Measurements from ENCODE around the gene CINP. TPM values are rescaled to one million over a fixed set of nuclear protein-coding genes. Genes with fewer than 3 reads are reported as not detected.

The CINP gene
- total RNA-seq, 6 experiments from 2014 or later: 58.9 to 65.7 (median 62.4) TPM

DNA sequence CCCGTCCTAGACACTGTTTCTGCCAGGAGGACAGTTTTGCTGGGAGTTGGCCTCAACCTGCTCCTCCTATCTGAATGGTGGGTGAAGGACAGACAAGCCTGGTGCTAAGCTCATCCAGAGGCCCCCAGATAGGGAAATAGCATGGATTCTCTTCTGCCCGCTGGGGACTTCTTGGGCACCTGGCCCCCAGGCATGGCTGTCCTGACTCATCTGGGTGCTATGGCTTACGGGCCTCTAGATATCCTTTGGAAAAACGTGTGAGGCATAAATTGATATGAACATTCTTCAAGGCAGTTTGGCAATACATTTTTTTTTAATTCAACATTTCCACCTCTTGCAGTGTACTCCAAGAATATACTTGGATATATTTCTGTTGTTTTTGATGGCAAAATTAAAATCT lies 8.7 kb upstream of the CINP start:
- Mint-ChIP-seq H3K27ac (no peak overlapping the region), H3K4me1 (ENCODE audit: low read depth) (peaks cover 44% of the 10 kb centered on the region), H3K27me3 (ENCODE audit: insufficient read depth) (no peaks in the 10 kb centered on the region; the same call in 1 of the 2 replicates), H3K36me3 (ENCODE audit: low read depth) (0 out of 2 replicates have a peak, but pooled peaks cover 4% of the 10 kb centered on the region), H3K4me3 (no peak overlapping the region), H3K9me3 (no peaks in the 10 kb centered on the region)
- DNase-seq: no peak
- TF ChIP-seq, protein P1, sequence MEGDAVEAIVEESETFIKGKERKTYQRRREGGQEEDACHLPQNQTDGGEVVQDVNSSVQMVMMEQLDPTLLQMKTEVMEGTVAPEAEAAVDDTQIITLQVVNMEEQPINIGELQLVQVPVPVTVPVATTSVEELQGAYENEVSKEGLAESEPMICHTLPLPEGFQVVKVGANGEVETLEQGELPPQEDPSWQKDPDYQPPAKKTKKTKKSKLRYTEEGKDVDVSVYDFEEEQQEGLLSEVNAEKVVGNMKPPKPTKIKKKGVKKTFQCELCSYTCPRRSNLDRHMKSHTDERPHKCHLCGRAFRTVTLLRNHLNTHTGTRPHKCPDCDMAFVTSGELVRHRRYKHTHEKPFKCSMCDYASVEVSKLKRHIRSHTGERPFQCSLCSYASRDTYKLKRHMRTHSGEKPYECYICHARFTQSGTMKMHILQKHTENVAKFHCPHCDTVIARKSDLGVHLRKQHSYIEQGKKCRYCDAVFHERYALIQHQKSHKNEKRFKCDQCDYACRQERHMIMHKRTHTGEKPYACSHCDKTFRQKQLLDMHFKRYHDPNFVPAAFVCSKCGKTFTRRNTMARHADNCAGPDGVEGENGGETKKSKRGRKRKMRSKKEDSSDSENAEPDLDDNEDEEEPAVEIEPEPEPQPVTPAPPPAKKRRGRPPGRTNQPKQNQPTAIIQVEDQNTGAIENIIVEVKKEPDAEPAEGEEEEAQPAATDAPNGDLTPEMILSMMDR (IDR thresholded peaks at IDR 0.05): no peak

DNA sequence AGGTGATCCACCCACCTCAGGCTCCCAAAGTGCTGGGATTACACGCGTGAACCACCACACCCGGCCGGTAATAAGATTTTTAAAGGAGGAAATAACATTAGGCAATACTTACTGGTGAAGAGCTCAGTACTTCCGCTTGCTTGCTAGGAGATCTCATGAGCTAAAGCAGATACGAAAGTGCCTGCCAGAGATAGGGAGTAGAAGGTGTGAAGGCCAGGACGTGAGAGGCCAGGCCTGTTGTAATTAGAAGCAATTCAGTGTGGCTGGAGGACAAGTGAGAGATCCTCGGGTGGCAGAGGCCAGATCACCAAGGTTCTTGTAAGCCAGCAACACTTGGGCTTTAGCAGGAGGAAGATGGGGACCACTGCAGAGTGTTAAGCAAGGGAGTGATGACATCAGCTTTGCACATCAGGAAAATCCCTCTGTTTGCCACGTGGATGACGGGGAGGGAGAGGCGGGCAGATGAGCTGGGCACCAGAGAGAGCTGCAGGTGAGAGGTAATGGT lies 7.7 kb upstream of the CINP start:
- Mint-ChIP-seq H3K27me3 (ENCODE audit: insufficient read depth) (no peaks in the 10 kb centered on the region; the same call in 1 of the 2 replicates), H3K4me1 (ENCODE audit: low read depth) (peaks cover 43% of the 10 kb centered on the region), H3K36me3 (ENCODE audit: low read depth) (0 out of 2 replicates have a peak, but pooled peaks cover 4% of the 10 kb centered on the region), H3K27ac (no peak overlapping the region), H3K4me3 (no peak overlapping the region), H3K9me3 (no peaks in the 10 kb centered on the region)
- DNase-seq: no peak
- TF ChIP-seq, protein P1 (IDR thresholded peaks at IDR 0.05): no peak

DNA sequence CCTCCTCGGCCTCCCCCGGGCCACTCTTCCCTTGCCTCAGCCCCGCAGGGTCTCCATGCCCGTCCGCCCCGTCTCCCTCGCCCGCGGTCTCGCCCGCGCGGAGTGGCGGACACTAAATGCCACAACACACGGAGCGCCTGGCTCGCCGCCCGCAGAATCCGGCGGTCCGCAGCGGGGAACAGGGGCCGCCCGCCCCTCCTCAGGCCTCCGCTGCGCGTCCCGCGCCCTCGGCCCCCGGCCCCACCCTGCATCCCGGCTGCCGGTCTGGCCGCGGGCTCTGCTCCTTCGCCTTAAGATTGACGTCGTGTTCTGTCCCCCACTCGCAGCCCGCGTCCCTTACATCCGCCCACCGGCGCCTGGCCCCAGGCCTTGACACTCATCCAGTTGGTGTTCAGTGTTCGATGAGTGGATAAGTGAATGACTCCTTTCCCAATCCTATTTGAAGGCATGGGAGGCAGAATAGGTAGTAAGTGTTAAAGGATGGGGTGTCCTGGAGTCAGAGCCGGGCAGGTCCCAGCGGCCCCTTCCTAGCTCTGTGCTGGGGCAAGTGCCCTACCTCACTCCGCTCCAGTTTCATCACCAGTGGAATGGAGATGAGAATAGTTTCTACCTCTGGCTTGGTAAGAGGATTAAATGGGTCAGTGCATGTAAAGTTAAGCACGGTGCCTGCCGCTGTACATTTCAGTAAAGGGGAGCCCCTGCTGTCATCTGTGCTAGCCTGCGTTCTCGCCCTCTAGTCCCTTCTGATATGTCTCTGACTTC lies 673 bp upstream of the CINP start:
- peaks cover 2% of the 10 kb centered on the region for H3K27me3 Mint-ChIP-seq (ENCODE audit: insufficient read depth)
- no peaks in the 10 kb centered on the region for H3K9me3 Mint-ChIP-seq
- peaks cover 8% of the 10 kb centered on the region; the same call in 1 of the 2 replicates for H3K36me3 Mint-ChIP-seq (ENCODE audit: low read depth)
- DNase-seq: peak; percentile 66
- H3K4me1 Mint-ChIP-seq (ENCODE audit: low read depth): peaks cover 27% of the 10 kb centered on the region
- no peak overlapping the region for H3K27ac Mint-ChIP-seq
- TF ChIP-seq, protein P1 (IDR thresholded peaks at IDR 0.05): no peak
- no peak overlapping the region for H3K4me3 Mint-ChIP-seq

DNA sequence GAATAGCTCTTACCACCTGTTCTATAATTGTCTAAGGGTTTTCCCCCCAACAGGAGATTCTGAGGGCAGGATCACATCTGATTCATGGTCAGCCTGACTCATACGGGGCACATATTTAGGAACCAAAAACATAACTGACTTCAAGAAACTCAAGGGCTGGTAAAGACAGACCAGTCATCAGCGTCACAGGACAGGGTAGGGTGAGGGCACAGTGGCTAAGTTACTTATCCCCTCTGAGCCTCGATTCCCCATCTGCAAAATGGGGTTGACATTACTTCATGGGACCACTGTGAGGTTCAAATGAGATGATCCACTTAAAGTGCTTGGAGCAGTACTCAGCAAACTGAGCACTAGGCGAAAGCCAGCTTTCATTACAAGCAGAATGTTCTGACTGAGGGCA lies 606 bp downstream of the CINP start:
- Mint-ChIP-seq H3K27ac (peak overlapping the region; percentile 98), H3K27me3 (ENCODE audit: insufficient read depth) (peaks cover 2% of the 10 kb centered on the region), H3K4me1 (ENCODE audit: low read depth) (peaks cover 21% of the 10 kb centered on the region), H3K4me3 (no peak overlapping the region; the same call in 1 of the 2 replicates), H3K9me3 (no peaks in the 10 kb centered on the region), H3K36me3 (ENCODE audit: low read depth) (peaks cover 18% of the 10 kb centered on the region; the same call in 1 of the 2 replicates)
- DNase-seq: peak; percentile 52
- TF ChIP-seq, protein P1 (IDR thresholded peaks at IDR 0.05): no peak

DNA sequence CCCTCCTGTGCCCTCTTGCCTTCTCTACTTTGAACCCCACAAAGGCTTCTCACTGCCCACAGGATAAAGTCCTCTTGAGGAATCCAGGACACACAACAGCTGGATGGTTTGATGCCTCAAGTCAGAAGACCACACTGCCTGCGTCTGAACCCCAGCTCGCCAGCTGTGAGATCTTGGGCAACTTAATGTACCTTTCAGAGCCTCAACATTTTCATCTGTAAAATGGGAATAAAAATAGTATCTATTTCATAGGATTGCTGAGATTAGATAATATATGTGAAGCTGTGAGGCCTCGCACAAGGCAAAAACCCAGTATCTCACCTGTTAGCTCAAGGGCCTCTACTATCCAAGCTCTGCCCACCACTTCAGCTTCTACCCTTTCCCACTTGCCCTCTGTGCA lies 2.3 kb downstream of the CINP start:
- Mint-ChIP-seq H3K4me1 (ENCODE audit: low read depth) (peaks cover 15% of the 10 kb centered on the region), H3K27me3 (ENCODE audit: insufficient read depth) (peaks cover 2% of the 10 kb centered on the region; the same call in 1 of the 2 replicates), H3K4me3 (no peak overlapping the region), H3K27ac (peak overlapping the region; percentile 33; the same call in 1 of the 2 replicates), H3K9me3 (no peaks in the 10 kb centered on the region), H3K36me3 (ENCODE audit: low read depth) (peaks cover 26% of the 10 kb centered on the region; the same call in 1 of the 2 replicates)
- TF ChIP-seq, protein P1 (IDR thresholded peaks at IDR 0.05): no peak
- DNase-seq: no peak

Data from HFFc6 (cell line).